GM12864 (cell line): Measurements from ENCODE around the gene ANXA10.
"Not testable (repeated sequence)": the region's sequence is repeated elsewhere in the genome, so short reads cannot be mapped to it uniquely, and the experiment has no call there.

Experiments used
- DNase-seq: peaks from one replicate; pipeline ENCODE4 v3.0.0-alpha.2; 2011; ENCODE audit warnings: low read depth
- H3K4me3 ChIP-seq: 2 replicates; pipeline ENCODE4 v1.5.1; 2011; ENCODE audit warnings: mild to moderate bottlenecking, low read depth, low read length, control low read depth
- CTCF ChIP-seq: IDR thresholded peaks from 2 replicates; pipeline ENCODE4 v1.5.1; 2011; ENCODE audit warnings: low read depth, mild to moderate bottlenecking, moderate library complexity, low read length, control low read depth, inconsistent platforms; ENCODE audit errors: missing control alignments

The ANXA10 gene

GRCh38 chr4:168109527-168109926 lies 17.2 kb downstream of the ANXA10 start:
- no peak for TF ChIP-seq CTCF
- no peak overlapping the region for H3K4me3 ChIP-seq
- no peak for DNase-seq

GRCh38 chr4:168113059-168113458 lies 20.7 kb downstream of the ANXA10 start:
- not testable (repeated sequence) for DNase-seq, H3K4me3 ChIP-seq

- no peak for TF ChIP-seq CTCF
- H3K4me3 ChIP-seq = no peak overlapping the region
- no peak for DNase-seq
Measured at GRCh38 chr4:168118116-168118655, 25.8 kb downstream of the ANXA10 start.

GRCh38 chr4:168119100-168119499 lies 26.8 kb downstream of the ANXA10 start:
- H3K4me3 ChIP-seq = no peak overlapping the region
- no peak for DNase-seq
- no peak for TF ChIP-seq CTCF

- DNase-seq = no peak
- TF ChIP-seq CTCF = no peak
Measured at GRCh38 chr4:168119890-168120289, 27.6 kb downstream of the ANXA10 start.

GRCh38 chr4:168120811-168121210 lies 28.5 kb downstream of the ANXA10 start:
- no peak for TF ChIP-seq CTCF
- DNase-seq = no peak

More at GRCh38 chr4:168119890-168120289, 27.6 kb downstream of the ANXA10 start:
- no peak overlapping the region for H3K4me3 ChIP-seq

GRCh38 chr4:168124008-168124641 lies 31.8 kb downstream of the ANXA10 start:
- no peak overlapping the region for H3K4me3 ChIP-seq
- no peak for DNase-seq
- TF ChIP-seq CTCF = no peak

More at GRCh38 chr4:168120811-168121210, 28.5 kb downstream of the ANXA10 start:
- no peak overlapping the region for H3K4me3 ChIP-seq
